DMS153 treated with DMSO at 0.1 percent for 48 hours (cell line): ENCODE data around the gene ARMC5.
"Not testable (repeated sequence)": the region's sequence is repeated elsewhere in the genome, so short reads cannot be mapped to it uniquely, and the experiment has no call there.

ENCODE experiments used
- DNase-seq: peaks from one replicate; lab custom pipeline; 2025; ENCODE audit not compliant: unreplicated experiment; lab: John Stamatoyannopoulos, UW

ARMC5 gene

DNA sequence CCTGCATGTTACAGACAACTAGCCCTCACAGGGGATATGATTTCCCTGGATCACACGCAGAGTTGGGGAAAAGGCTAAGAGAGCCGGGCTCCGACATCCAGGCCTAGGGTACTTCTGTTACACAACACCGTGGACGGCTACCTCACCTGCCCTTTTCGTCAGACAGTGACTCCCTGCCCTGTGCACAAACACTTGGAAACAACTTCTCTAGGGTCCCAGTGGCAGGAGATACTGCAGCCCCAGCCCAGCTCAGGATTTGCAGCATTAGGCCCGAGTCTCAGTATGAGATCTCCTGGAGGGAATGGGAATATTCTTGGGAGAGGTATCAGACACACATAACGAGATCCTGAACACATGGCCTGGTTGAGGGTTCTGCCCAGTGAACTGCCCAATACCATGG lies 40.6 kb downstream of the ARMC5 start:
- no peak for DNase-seq

- DNase-seq, result no peak
Observed at GRCh38 chr16:31501226-31501965, 42.1 kb downstream of the ARMC5 start.

- no peak for DNase-seq
Observed at GRCh38 chr16:31501966-31502348, 42.7 kb downstream of the ARMC5 start.

GRCh38 chr16:31502981-31503380 lies 43.7 kb downstream of the ARMC5 start:
- DNase-seq, result no peak

- DNase-seq, result not testable (repeated sequence)
Observed at GRCh38 chr16:31503555-31503954, 44.3 kb downstream of the ARMC5 start.

DNA sequence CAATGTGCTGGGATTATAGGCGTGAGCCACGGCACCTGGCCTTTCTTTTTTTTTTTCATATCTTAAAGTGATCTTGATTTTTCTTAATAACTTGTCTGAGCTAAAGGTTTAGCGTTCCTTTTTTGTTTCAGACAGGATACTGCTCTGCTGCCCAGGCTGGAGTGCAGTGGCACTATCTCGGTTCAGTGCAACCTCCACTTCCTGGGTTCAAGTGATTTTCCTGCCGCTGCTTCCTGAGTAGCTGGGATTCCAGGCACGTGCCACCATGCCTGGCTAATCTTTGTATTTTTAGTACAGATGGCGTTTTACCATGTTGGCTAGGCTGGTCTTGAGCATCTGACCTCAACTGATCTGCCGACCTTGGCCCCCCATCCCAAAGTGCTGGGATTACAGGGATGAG lies 44.9 kb downstream of the ARMC5 start:
- DNase-seq, result no peak

DNA sequence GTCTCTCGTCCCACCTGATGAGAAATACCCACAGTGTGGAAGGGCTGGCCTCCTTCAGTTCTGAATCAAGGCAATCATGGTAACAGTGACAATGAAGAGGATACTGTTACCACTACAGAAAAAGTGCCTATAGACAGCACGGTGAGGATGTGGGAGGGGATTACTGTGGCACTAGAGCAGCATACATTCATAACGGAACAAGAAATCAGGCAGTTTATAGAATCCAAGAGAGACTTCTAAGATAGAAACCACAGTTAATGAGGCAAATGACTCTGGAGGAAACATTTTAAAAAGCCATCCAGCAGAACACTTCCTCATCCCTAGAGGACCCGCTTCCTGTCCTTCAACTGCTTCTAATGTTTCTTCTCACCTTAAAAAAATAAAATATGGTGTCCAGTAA lies 46.2 kb downstream of the ARMC5 start:
- DNase-seq, result no peak

- DNase-seq, result no peak
Observed at GRCh38 chr16:31507617-31507928, 48.3 kb downstream of the ARMC5 start.

- DNase-seq, result peak; percentile 64
Observed at GRCh38 chr16:31507929-31508705, 48.8 kb downstream of the ARMC5 start, which contains the start of gene RUSF1. TSS of gene RUSF1 (minus strand) at chr16:31508391. CDS start at chr16:31508373, 18 bp downstream.

GRCh38 chr16:31508706-31509195 lies 49.5 kb downstream of the ARMC5 start:
- DNase-seq, result no peak

DNA sequence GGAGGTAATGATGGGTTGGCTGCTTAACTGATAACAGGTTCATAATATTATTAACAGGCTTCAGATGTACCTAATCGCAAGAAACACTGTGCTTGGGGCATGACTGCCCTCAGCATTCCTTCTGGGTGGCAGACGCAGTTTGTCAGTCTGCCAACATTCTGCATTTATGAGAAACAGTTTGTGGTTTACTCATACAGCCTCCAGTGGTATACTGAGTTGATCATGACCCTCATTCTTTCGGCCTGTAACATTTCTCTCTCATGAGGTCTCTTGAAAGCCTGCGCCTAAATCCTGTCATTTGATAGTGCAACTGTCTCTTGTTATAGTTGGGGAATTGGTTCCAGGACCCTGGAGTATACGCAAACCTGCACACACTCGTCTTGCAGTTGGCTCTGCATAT lies 53.8 kb downstream of the ARMC5 start:
- no peak for DNase-seq

DNA sequence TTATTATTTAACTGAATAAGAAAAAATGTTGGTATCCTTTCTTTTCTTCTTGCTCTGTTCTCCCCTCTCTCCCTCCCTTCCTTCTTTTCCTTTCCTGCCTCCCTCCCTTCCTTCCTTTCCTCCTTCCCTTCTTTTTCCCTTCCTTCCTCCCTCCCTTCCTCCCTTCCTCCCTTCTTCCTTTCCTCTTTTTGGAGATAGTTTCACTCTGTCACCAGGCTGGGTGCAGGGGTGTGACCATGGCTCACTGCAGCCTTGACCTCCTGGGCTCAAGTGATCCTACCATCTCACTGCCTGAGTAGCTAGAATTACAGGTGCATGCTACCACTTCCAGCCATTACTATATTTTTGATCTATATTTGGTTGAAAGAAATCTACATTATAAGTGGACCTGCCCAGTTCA lies 54.6 kb downstream of the ARMC5 start:
- DNase-seq, result no peak
